Erythroblast (primary cell): ENCODE results near the gene LRRC18.

Source experiments
- GATA1 ChIP-seq: IDR thresholded peaks from 2 replicates; pipeline ENCODE4 v1.6.1; 2011; ENCODE audit warnings: low read depth, mild to moderate bottlenecking, control low read depth, low read length, moderate library complexity
- POLR2A ChIP-seq: IDR thresholded peaks from 2 replicates; pipeline ENCODE4 v1.6.1; 2011; ENCODE audit warnings: mild to moderate bottlenecking, low read length

- TF ChIP-seq POLR2A = no peak
- TF ChIP-seq GATA1 = no peak
These were observed 38.7 kb upstream of the LRRC18 start for GRCh38 chr10:48978318-48978717.
